Suprapubic skin (tissue), 4 donors: ENCODE data around the gene MCEMP1.

Experiments used
- EP300 ChIP-seq: sonication (generic); formaldehyde crosslinking; IDR thresholded peaks from one replicate; pipeline ENCODE4 v1.6.1; 2017; ENCODE audit warnings: antibody characterized with exemption
- POLR2A ChIP-seq, 2 donors: fragments of 450-650 bp; IDR thresholded peaks; one replicate each; pipeline ENCODE4 v1.6.1; 2017; ENCODE audit warnings: antibody characterized with exemption in 2 of 2, mild to moderate bottlenecking in 2 of 2, moderate library complexity in 2 of 2
- POLR2AphosphoS5 ChIP-seq, 3 donors: sonication (generic); formaldehyde crosslinking; IDR thresholded peaks; one replicate each; pipeline ENCODE4 v1.6.1; 2017; ENCODE audit warnings: antibody characterized with exemption in 3 of 3
- TF ChIP-seq, protein P1 (sequence below), 2 donors: fragments of 200-600 bp in 1 of 2; fragments of 450-650 bp in 1 of 2; sonication (generic) in 1 of 2; IDR thresholded peaks; one replicate each; pipeline ENCODE4 v1.5.1; 2016 to 2019; ENCODE audit warnings: antibody characterized with exemption in 2 of 2, mild to moderate bottlenecking in 1 of 2, moderate library complexity in 1 of 2

DNA sequence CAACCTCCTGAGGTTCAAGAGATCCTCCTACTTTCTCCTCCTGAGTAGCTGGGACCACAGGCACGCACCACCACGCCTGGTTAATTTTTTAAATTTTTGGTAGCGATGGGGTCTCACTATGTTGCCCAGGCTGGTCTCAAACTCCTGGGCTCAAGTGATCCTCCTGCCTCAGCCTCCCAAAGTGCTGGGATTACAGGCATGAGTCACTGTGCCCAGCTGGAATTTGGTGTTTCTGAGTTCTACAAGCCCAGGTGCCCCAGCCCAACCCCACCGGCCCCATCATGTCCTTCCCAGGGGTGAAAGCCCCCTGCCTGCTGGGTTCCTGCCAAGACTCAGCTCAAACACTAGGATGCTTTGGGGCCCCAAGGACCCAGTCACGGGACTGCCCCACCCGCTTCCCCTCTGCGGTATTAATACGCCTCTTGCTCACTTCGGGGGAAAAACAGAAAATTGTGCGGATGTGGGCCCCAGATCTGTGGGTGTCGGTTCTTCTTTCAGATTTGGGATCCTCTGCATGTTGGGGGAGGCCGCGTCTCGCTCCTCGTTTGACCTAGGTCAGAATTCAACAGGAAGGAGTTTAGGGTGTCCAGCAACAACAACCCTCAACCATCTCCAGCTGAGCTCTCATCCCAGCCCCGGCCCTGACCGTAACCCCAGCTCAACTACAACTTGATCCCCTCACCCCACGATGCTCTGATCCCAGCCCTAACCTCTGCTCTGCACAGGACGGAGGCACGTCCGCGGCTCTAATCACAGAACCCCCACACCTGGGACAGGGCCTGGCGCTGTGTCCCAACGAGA lies 28.7 kb downstream of the MCEMP1 start:
- no peak for TF ChIP-seq POLR2AphosphoS5 (IDR thresholded peaks at IDR 0.05)
- TF ChIP-seq, protein P1, sequence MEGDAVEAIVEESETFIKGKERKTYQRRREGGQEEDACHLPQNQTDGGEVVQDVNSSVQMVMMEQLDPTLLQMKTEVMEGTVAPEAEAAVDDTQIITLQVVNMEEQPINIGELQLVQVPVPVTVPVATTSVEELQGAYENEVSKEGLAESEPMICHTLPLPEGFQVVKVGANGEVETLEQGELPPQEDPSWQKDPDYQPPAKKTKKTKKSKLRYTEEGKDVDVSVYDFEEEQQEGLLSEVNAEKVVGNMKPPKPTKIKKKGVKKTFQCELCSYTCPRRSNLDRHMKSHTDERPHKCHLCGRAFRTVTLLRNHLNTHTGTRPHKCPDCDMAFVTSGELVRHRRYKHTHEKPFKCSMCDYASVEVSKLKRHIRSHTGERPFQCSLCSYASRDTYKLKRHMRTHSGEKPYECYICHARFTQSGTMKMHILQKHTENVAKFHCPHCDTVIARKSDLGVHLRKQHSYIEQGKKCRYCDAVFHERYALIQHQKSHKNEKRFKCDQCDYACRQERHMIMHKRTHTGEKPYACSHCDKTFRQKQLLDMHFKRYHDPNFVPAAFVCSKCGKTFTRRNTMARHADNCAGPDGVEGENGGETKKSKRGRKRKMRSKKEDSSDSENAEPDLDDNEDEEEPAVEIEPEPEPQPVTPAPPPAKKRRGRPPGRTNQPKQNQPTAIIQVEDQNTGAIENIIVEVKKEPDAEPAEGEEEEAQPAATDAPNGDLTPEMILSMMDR (IDR thresholded peaks at IDR 0.05), result no peak
- TF ChIP-seq POLR2A (IDR thresholded peaks at IDR 0.05), result no peak
- no peak for TF ChIP-seq EP300
